GM21723 (cell line): ENCODE results near the gene MYD88.

Experiments used
- ATAC-seq: cut with Tn5 transposase; IDR thresholded peaks from one replicate; pipeline ENCODE4 v1.9.1; 2021; ENCODE audit warnings: mild to moderate bottlenecking, moderate library complexity; ENCODE audit not compliant: unreplicated experiment

Gene MYD88

DNA sequence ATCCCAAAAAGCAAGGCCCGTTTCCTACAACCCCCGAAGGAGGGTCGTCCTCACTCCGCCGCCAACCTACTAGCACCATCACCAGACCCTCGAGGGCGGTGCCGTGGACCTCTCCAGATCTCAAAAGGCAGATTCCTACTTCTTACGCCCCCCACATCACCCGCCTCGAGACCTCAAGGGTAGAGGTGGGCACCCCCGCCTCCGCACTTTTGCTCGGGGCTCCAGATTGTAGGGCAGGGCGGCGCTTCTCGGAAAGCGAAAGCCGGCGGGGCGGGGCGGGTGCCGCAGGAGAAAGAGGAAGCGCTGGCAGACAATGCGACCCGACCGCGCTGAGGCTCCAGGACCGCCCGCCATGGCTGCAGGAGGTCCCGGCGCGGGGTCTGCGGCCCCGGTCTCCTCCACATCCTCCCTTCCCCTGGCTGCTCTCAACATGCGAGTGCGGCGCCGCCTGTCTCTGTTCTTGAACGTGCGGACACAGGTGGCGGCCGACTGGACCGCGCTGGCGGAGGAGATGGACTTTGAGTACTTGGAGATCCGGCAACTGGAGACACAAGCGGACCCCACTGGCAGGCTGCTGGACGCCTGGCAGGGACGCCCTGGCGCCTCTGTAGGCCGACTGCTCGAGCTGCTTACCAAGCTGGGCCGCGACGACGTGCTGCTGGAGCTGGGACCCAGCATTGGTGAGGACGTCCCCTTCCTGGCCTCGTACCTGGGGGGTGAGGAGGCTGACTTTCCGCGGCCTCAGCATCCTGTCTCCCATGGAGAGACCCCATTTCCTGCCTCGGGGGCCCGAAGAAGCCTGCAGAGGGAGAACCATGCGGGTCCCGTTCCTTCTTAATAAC, at the start of gene MYD88:
TSS of gene MYD88 (plus strand) at position 313 of the 842 bp plus-strand sequence. CDS start at position 353, 40 bp downstream.
- ATAC-seq: peak; percentile 48

GRCh38 chr3:38089163-38089562, 49.3 kb upstream of the MYD88 start:
- ATAC-seq: no peak

DNA sequence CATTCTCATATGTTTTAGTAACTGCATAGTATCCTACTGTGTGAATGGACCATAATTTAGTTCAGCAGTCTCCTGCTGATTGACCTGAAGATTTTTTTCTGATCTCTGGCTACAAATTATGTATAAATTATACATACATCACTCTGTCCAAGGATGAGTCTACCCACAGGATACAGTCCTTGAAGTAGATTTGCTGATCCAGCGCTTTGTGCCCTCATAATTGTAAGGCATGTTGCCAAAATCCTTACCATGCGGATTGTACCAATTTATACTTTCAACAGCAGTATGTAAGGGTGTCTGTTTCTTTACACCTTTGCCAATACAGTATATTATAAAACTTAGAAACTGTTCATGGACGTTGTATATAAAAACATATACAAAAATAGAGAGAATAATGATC, 48.0 kb upstream of the MYD88 start:
- ATAC-seq: no peak

DNA sequence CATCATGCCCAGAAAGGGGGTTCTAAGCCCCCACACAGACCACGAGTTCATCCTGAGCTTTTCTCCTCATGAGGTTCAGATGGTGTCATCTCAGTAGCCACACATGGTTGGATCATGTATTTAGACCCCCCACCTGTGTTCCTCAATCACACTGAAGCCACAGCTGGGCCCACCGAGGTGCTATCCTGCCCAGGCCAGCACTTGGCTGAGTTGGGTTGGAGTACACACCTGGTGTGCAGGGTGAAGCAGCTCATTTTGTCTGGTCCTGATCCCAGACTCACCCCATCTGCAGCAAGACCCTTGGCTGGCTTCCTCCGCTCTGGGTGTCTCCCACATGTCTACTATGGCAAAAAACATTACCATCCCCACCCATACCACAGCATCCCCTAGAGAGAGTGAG, 43.5 kb upstream of the MYD88 start:
- no peak for ATAC-seq

DNA sequence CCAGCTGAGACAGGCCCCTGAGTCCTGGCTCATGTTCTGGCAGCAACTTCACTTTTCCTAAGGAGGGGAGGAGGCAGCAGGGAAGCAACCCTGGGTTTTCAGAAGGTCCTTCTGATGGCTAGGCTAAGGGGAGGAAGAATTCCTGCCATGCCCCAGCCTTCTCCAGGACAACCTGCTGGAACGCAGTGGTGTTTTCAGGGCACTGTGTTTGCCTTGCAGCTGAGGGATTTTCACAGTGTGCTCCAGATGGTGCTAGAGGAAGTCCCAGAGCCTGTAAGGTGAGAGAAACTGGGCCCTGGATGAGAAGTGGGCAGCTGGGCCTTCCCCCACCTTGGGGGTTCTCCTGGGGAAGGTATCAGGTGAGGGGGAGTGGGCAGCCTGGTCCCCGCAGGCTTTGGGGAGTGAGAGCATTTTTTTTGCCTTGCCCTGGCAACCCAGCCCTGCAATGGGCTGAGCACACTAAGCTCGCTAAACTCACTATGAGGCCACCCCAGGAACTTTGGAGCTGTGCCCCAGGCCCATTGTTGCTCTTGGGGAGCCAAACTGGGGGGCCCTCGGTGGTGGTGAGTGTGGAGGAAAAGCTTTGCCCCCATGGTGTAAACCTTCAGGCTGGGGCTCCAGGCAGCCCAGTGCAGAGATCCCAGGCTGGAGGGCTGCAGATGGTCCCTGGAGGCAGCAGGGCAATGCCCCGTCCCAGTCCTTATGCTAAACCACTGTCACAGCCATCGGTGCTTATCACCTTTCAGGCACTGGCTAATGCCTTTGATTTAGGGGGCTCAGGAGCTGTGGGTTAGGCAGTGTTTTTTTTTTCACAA, 42.6 kb upstream of the MYD88 start:
- ATAC-seq: no peak

DNA sequence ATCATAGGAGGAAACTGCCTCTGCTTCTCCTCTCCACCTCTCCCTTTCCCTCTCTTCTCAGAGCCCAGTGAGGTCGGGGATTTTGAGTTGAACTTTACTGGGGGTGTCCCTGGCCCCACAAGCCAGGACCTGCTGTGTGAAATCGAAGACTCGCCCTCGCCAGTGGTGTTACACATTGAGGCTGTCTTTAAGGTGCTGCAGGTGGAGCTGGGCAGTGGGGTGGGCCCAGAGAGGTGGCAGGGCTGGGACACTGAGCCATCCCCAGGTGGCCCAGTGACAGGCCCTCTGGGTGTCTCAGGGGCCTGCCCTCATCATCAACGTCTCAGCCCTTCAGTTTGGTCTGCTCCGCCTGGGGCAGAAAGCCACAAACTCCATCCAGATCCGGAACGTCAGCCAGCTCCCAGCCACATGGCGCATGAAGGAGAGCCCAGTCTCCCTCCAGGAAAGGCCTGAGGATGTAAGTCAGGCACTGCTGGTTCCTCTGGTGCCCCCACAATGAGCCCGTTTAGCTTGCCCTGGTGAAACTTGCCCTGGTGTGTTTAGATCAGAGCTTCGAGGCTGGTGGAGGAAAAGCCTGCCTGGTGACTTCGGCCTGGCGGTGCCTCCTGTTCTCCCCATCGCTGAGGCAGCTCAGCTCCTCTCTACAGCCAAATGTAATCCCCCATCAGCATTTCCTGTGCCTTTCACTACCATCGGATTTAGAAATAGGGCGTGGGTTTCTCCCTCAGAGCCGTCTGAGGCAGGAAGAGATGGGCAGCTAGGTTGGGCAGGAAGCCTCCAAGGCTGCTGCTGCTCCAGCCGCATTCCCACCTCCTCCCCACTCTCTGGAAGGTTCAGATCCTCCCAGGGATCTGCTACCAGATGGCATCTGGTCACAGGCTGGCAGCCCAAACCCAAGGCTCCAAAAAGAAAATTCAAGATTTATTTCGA, 40.8 kb upstream of the MYD88 start:
- ATAC-seq: no peak

GRCh38 chr3:38098376-38098723, 40.1 kb upstream of the MYD88 start:
- no peak for ATAC-seq

DNA sequence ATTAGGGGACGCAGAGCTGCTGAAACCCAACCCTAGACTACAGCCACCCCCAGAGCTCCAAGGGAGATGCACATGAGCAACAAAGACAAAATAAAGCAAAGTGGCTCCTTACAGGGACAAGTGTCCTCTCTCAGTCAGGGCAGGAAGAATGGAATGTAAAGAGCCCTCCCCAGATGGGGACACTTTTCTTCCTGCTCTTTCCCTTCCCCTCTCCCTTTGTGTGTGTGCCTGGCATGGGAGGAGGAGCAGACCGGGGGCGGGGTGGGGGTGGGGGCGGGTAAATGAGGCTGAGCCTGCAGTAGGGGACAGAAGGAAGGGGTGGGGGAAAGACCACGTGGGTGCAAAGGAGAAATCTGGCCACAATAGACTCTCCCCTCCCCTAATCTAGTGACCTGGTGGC, 38.9 kb upstream of the MYD88 start:
- no peak for ATAC-seq

GRCh38 chr3:38100498-38100897, 38.0 kb upstream of the MYD88 start:
- no peak for ATAC-seq

GRCh38 chr3:38101811-38102443, 36.5 kb upstream of the MYD88 start:
- no peak for ATAC-seq

GRCh38 chr3:38102444-38102814, 36.0 kb upstream of the MYD88 start:
- no peak for ATAC-seq

DNA sequence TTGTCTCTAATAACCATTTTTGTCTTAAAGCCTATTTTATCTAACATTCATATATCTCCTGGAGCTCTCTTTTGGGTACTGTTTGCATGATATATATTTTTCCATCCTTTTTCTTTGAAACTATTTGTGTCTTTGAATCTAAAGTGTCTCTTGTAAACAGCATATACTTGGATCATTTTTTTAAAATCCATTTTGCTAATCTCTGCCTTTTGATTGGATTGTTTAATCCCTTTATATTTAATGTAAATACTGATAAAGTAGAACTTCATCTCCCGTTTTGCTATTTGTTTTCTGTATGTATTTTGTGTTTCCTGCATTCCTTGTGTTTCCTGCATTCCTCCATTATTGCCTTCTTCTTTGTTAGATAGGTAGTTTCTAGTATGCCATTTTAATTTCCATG, 32.9 kb upstream of the MYD88 start:
- no peak for ATAC-seq

DNA sequence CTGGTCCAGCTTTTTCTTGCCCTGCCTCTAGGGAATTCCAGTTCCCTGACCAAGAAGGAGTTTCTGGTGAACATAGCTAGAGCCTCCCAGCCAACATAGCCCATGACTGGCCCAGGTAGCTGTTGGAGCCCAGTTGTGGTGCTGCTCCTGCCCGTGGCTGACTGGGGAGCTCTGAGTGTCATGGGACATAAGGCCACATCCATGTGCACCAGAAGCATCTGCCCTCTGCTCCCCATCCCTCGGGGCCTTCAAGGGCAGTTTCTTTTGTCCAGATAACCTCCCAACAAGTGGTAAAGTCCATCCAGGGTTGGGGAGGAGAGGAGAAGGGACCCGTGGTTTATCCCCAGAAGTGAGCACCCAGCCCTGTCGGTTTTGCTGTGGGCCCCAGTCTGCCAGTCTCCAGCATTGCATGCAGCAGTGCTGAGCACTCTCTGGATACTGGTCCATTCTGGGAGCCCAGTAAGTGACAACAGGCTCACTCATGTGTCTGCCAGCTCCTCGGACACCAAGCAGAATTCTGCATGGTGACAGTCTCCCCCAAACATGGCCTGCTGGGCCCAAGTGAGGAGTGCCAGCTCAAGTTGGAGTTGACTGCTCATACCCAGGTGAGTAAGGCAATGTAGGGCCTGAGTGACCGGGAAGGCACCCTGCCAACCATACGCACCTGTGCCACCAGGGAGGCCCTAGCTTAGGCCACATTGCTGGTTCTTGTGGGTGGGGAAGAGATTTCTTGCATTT, 30.4 kb upstream of the MYD88 start:
- no peak for ATAC-seq

DNA sequence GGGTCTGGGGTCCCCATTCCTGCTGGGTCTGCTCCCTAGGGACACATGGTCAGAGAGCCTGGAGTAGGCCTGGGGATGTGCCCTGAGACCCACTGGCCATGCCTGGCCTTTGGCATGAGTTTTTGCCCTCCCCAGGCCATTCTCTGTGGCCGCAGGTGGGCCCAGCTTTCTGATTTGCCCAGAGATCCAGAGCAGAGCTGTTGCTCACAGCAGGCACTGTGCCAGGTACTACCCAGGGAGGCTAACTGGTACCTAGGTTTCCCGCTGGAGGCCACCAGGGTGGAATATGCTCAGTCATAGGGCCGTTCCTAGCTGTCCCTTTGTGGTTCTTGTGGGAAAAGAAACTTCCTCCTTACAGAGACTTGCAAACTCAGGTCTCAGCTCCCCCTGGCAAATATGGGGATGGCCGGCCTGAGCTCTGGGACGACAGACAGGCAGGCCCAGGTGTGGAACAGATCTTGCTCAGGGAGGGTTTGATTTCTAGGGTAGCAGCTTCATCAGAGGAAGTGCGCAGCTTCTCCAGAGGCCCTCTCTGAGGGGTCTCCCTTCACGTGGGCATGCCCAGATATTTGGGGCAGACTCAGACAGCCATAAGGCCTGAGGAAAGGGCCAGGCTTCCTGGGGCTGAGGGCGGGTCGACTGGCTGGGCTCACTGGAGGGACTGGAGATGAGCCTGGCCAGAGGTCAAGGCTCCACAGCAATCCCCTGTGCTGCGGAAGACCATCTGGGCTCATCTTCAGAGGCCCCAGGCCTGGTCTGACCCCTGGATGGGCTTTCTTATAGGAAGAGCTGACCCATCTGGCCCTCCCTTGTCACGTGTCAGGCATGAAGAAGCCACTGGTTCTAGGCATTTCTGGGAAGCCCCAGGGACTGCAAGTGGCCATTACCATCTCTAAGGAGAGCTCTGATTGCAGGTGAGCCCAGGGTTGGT, 29.5 kb upstream of the MYD88 start:
- no peak for ATAC-seq

- ATAC-seq: no peak
Observed at GRCh38 chr3:38109580-38110313, 28.7 kb upstream of the MYD88 start.

DNA sequence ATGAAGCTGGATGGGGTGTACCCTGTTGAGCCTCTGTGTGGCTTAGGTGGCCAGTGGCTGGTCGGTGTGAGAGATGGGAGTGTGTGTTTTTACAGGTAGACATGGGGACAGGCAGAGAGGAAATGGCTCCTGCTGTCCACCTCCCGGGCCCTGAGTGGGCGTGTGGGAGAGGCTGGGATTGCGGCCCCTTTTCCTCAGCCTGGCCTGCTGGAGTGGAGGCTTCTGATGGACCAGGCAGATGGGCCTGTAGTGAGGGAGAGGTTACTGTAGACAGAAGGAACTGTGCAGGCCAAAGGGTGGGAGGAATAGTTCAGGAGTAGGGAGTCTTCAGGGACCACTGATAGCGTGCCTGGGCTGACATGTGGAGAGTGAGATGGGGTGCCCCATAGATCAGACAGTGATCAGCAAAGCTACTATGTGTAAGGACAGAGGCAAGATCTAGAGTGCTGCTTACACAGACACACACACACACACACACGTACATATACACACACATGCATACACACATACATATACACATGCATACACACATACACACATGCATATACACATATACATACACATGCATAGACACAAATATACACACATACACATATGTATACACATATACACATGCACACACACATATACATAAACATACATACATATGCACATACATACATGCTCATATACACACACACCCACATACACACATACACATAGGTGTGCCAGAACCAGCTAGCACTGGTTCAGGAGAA, 28.0 kb upstream of the MYD88 start:
- no peak for ATAC-seq

DNA sequence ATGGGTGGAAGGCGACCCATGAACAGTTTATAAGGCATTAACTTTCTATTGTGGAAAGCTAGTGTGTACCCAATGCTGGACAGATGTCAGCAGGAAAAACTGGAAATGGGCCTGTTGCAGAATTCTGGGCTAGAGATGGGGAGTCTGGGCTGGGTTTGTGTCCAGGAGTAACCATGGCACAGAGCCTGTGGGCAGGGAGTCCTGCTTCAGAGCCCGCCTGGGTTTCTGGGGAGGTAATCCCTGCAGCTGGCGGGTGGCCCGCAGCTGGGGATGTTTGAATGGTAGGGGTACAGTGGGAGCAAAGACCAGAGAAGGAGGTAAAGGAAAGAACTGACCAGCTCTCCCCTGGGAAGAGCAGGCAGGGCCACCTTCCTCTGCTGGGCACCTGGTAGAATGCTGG, 27.3 kb upstream of the MYD88 start:
- ATAC-seq: no peak
